Lower leg skin (tissue), 3 donors: Measurements from ENCODE around the gene KPNB1.

Source experiments
- CTCF ChIP-seq, 3 donors: fragments of 450-650 bp; IDR thresholded peaks; one replicate each; pipeline ENCODE4 v1.5.1; 2016; ENCODE audit warnings: antibody characterized with exemption in 3 of 3, mild to moderate bottlenecking in 3 of 3, moderate library complexity in 2 of 3
- POLR2A ChIP-seq, 2 donors: fragments of 450-650 bp; IDR thresholded peaks; one replicate each; pipeline ENCODE4 v1.6.1; 2016 to 2017; ENCODE audit warnings: antibody characterized with exemption in 2 of 2, mild to moderate bottlenecking in 1 of 2, moderate library complexity in 1 of 2

- TF ChIP-seq CTCF (IDR thresholded peaks at IDR 0.05) (no peak), POLR2A (IDR thresholded peaks at IDR 0.05) (no peak)
These were observed 59.3 kb downstream of the KPNB1 start for GRCh38 chr17:47708864-47709541.
